T-cell (primary cell): ENCODE measurements around the gene EIF4EBP3. TPM values are rescaled to one million over a fixed set of nuclear protein-coding genes. Genes with fewer than 3 reads are reported as not detected.

Experiments
- ATAC-seq, 4 experiments: fragments of 200-7000 bp in 3 of 4; fragments of 150-1000 bp in 1 of 4; cut with Tn5 transposase; replicated peaks in 1 of 4; 1 replicate in 3 of 4; 2 replicates in 1 of 4; pipeline ENCODE4 v1.10.0; 2021; ENCODE audit warnings: moderate library complexity in 3 of 4, mild to moderate bottlenecking in 2 of 4, moderate number of reproducible peaks in 1 of 4
- CTCF ChIA-PET, 2 donors: fragments of 300-600 bp; sonication (Branson Sonifier 250); formaldehyde crosslinking; loops; one replicate each; lab custom pipeline; 2022; ENCODE audit warnings: antibody characterized with exemption in 2 of 2; lab: Charles Lee
- POLR2A ChIA-PET, 2 donors: fragments of 300-600 bp; sonication (Branson Sonifier 250); formaldehyde crosslinking; loops; one replicate each; lab custom pipeline; 2022; ENCODE audit warnings: antibody characterized with exemption in 2 of 2; lab: Charles Lee
- DNase-seq, 35 experiments: peaks; one replicate each; pipeline versions ENCODE4 v3.0.0 to v3.0.0-alpha.2; 2013 to 2023
- H3K27ac ChIP-seq: one replicate; pipeline ENCODE4 v1.5.1; 2013; ENCODE audit warnings: low read length
- H3K27me3 ChIP-seq, 2 experiments: replicated peaks in 1 of 2; 1 replicate in 1 of 2; 2 replicates in 1 of 2; pipeline versions ENCODE4 v1.6.1 to v1.7.0; 2013; ENCODE audit warnings: low read length in 1 of 2, mixed read lengths in 1 of 2; ENCODE audit not compliant: control insufficient read depth in 2 of 2, insufficient read depth in 2 of 2; ENCODE audit errors: extremely low read depth in 1 of 2
- H3K36me3 ChIP-seq, 2 donors: 1 replicate in 1 of 2; 2 replicates in 1 of 2; pipeline versions ENCODE4 v1.6.1 to v1.7.0; 2013; ENCODE audit warnings: low read length in 1 of 2; ENCODE audit not compliant: control insufficient read depth in 2 of 2, insufficient read depth in 1 of 2; ENCODE audit errors: extremely low read depth in 1 of 2
- H3K4me1 ChIP-seq, 2 experiments: 1 replicate in 1 of 2; 2 replicates in 1 of 2; pipeline versions ENCODE4 v1.6.1 to v1.7.0; 2013; ENCODE audit warnings: low read length in 2 of 2, mixed read lengths in 1 of 2; ENCODE audit not compliant: insufficient read depth in 2 of 2, control insufficient read depth in 1 of 2; ENCODE audit errors: extremely low read depth in 1 of 2
- H3K4me3 ChIP-seq, 2 donors: 1 replicate in 1 of 2; 2 replicates in 1 of 2; pipeline versions ENCODE4 v1.5.1 to v1.7.0; 2013; ENCODE audit warnings: mild to moderate bottlenecking in 2 of 2, low read length in 1 of 2, moderate library complexity in 1 of 2; ENCODE audit not compliant: control insufficient read depth in 1 of 2; ENCODE audit errors: extremely low read depth in 1 of 2
- H3K9me3 ChIP-seq: 2 replicates; pipeline ENCODE4 v1.7.0; 2013
- H3K27ac Mint-ChIP-seq, 2 donors: one replicate each; pipeline ENCODE4 v1.8.0; 2020 to 2021; ENCODE audit warnings: mild to moderate bottlenecking in 2 of 2, mixed read lengths in 2 of 2
- H3K27me3 Mint-ChIP-seq, 2 donors: one replicate each; pipeline ENCODE4 v1.8.0; 2021 to 2022; ENCODE audit warnings: mixed read lengths in 2 of 2
- H3K36me3 Mint-ChIP-seq: one replicate; pipeline ENCODE4 v1.8.0; 2021; ENCODE audit warnings: mixed read lengths
- H3K4me1 Mint-ChIP-seq, 3 donors: one replicate each; pipeline ENCODE4 v1.8.0; 2020 to 2022; ENCODE audit warnings: mixed read lengths in 3 of 3, mild to moderate bottlenecking in 1 of 3
- H3K4me3 Mint-ChIP-seq, 3 donors: one replicate each; pipeline ENCODE4 v1.8.0; 2020 to 2022; ENCODE audit warnings: mild to moderate bottlenecking in 3 of 3, mixed read lengths in 3 of 3, moderate library complexity in 3 of 3
- H3K9me3 Mint-ChIP-seq, 3 donors: one replicate each; pipeline ENCODE4 v1.8.0; 2020 to 2022; ENCODE audit warnings: mixed read lengths in 3 of 3
- WGBS: methylation state at CpG from one replicate; pipeline ENCODE4 v1.1.5; 2013; ENCODE audit warnings: missing lambda C conversion rate; ENCODE audit not compliant: insufficient coverage; 5-methylcytosine and 5-hydroxymethylcytosine counted together
- total RNA-seq, 35 experiments: library from RNA in 6 of 35; stranded (reverse) in 6 of 35; fragments of 120-200 nt in 1 of 35; gene quantifications; one replicate each; pipeline versions ENCODE4 v1.2.1 to v1.2.4 and lab custom pipeline; 2013 to 2026

EIF4EBP3 gene
- total RNA-seq: 10 to 100 TPM; 10.6 to 23.6 (median 20.4) TPM
- total RNA-seq (2013): 8.2 TPM
- 0.04 to 0.88 (median 0.29) reads per million in 29 experiments for total RNA-seq (lab: John Stamatoyannopoulos, UW)

GRCh38 chr5:140547508-140548299 lies at the start of gene EIF4EBP3:
EIF4EBP3 (plus strand) TSS chr5:140547662; CDS start chr5:140547738, 76 bp downstream.
- peak within 1 kb of the TSS; percentile 97 to 99 for H3K27ac Mint-ChIP-seq
- H3K4me1 Mint-ChIP-seq: peaks cover 30 to 41% (median 32%) of the 10 kb centered on the region in 3 donors
- ChIA-PET POLR2A (interaction anchor here (0.7 to 2.4 kb wide), 11 partner anchors 10 to 152 kb away, joined by 3 to 16 read pairs (median 6); partner anchors contain the start of genes IK (in 2 of the 2), NDUFA2 (in 2 of the 2), SRA1 (in 2 of the 2) and ANKHD1 (in 1 of the 2)), CTCF (interaction anchor here (0.7 to 2.5 kb wide), 20 partner anchors 10 to 192 kb away, joined by 3 to 13 read pairs (median 5); partner anchors contain the start of genes ANKHD1 (in 1 of the 2), APBB3 (in 1 of the 2), IK (in 1 of the 2) and NDUFA2 (in 1 of the 2))
- H3K36me3 Mint-ChIP-seq: peaks cover 26% of the 10 kb centered on the region
- DNase-seq (peak; percentile 69 to 94 (median 88)), ATAC-seq (peak; percentile 97 to 98 (median 98))
- peak within 1 kb of the TSS; percentile 73 to 77 for H3K4me3 ChIP-seq
- 2% methylated on average over 34 of the region's 52 CpGs for WGBS
- H3K4me1 ChIP-seq: peaks cover 5 to 30% of the 10 kb centered on the region in 2 experiments
- H3K9me3 ChIP-seq: no peaks in the 10 kb centered on the region
- no peaks in the 10 kb centered on the region for H3K9me3 Mint-ChIP-seq
- H3K4me3 Mint-ChIP-seq: peak within 1 kb of the TSS; percentile 88 to 89 (median 89)
- H3K36me3 ChIP-seq: peaks cover 0 to 42% of the 10 kb centered on the region in 2 donors
- H3K27me3 ChIP-seq: no peaks in the 10 kb centered on the region
- peak within 1 kb of the TSS; percentile 77 for H3K27ac ChIP-seq
- H3K27me3 Mint-ChIP-seq: no peaks in the 10 kb centered on the region

- Mint-ChIP-seq H3K27me3 (no peaks in the 10 kb centered on the region), H3K4me3 (no peak overlapping the region), H3K9me3 (no peaks in the 10 kb centered on the region), H3K4me1 (peaks cover 0 to 16% (median 10%) of the 10 kb centered on the region in 3 donors), H3K27ac (peak overlapping the region; percentile 7 to 50), H3K36me3 (peaks cover 29% of the 10 kb centered on the region)
- H3K4me3 ChIP-seq: no peak overlapping the region
- no peaks in the 10 kb centered on the region for H3K27me3 ChIP-seq
- ATAC-seq: no peak
- ChIA-PET POLR2A (no interaction called here), CTCF (interaction anchor here in 1 of 2 donors (0.7 kb wide), 1 partner anchor 157 kb away, joined by 6 read pairs; no protein-coding TSS in a partner anchor)
- no peak overlapping the region for H3K27ac ChIP-seq
- H3K36me3 ChIP-seq: peaks cover 0 to 22% of the 10 kb centered on the region in 2 donors
- H3K9me3 ChIP-seq: no peaks in the 10 kb centered on the region
- no peaks in the 10 kb centered on the region for H3K4me1 ChIP-seq
- no peak for DNase-seq
Measured at GRCh38 chr5:140497897-140498296, 49.6 kb upstream of the EIF4EBP3 start.

GRCh38 chr5:140498591-140498990 lies 48.9 kb upstream of the EIF4EBP3 start:
- DNase-seq (no peak), ATAC-seq (no peak)
- ChIA-PET POLR2A (interaction anchor here in 1 of 2 donors (0.6 kb wide), 1 partner anchor 1196 kb away, joined by 4 read pairs; no protein-coding TSS in a partner anchor), CTCF (no interaction called here)
- H3K36me3 Mint-ChIP-seq: peaks cover 29% of the 10 kb centered on the region
- no peaks in the 10 kb centered on the region for H3K27me3 ChIP-seq
- H3K27ac ChIP-seq: no peak overlapping the region
- no peaks in the 10 kb centered on the region for H3K27me3 Mint-ChIP-seq
- H3K4me3 Mint-ChIP-seq: no peak overlapping the region
- no peaks in the 10 kb centered on the region for H3K9me3 Mint-ChIP-seq
- no peak overlapping the region for H3K4me3 ChIP-seq
- peaks cover 0 to 23% of the 10 kb centered on the region in 2 donors for H3K36me3 ChIP-seq
- H3K4me1 ChIP-seq: no peaks in the 10 kb centered on the region
- H3K4me1 Mint-ChIP-seq: peaks cover 0 to 14% (median 10%) of the 10 kb centered on the region in 3 donors
- H3K9me3 ChIP-seq: no peaks in the 10 kb centered on the region
- H3K27ac Mint-ChIP-seq: no peak overlapping the region
- no CpG with 5 or more reads among the region's 1 CpG for WGBS

GRCh38 chr5:140502834-140503233 lies 44.6 kb upstream of the EIF4EBP3 start:
- peaks cover 29% of the 10 kb centered on the region for H3K36me3 Mint-ChIP-seq
- H3K4me1 Mint-ChIP-seq: peaks cover 0 to 7% (median 6%) of the 10 kb centered on the region in 3 donors
- no CpG with 5 or more reads among the region's 2 CpGs for WGBS
- no peaks in the 10 kb centered on the region for H3K27me3 Mint-ChIP-seq
- no peak overlapping the region for H3K4me3 Mint-ChIP-seq
- DNase-seq (no peak), ATAC-seq (no peak)
- Histone ChIP-seq H3K36me3 (peaks cover 0 to 32% of the 10 kb centered on the region in 2 donors), H3K4me3 (no peak overlapping the region), H3K27me3 (no peaks in the 10 kb centered on the region), H3K4me1 (no peaks in the 10 kb centered on the region), H3K9me3 (no peaks in the 10 kb centered on the region), H3K27ac (no peak overlapping the region)
- CTCF ChIA-PET: interaction anchor here in 1 of 2 donors (0.6 kb wide), 1 partner anchor 217 kb away, joined by 3 read pairs; no protein-coding TSS in a partner anchor
- POLR2A ChIA-PET: no interaction called here
- H3K27ac Mint-ChIP-seq: no peak overlapping the region
- H3K9me3 Mint-ChIP-seq: no peaks in the 10 kb centered on the region

GRCh38 chr5:140509898-140510297 lies 37.6 kb upstream of the EIF4EBP3 start:
- no peaks in the 10 kb centered on the region for H3K9me3 Mint-ChIP-seq
- Histone ChIP-seq H3K27ac (no peak overlapping the region), H3K9me3 (no peaks in the 10 kb centered on the region), H3K4me3 (no peak overlapping the region), H3K36me3 (peaks cover 14 to 80% of the 10 kb centered on the region in 2 donors), H3K27me3 (no peaks in the 10 kb centered on the region), H3K4me1 (no peaks in the 10 kb centered on the region)
- no peak for ATAC-seq
- H3K27ac Mint-ChIP-seq: no peak overlapping the region
- POLR2A ChIA-PET: no interaction called here
- no peak overlapping the region for H3K4me3 Mint-ChIP-seq
- WGBS: 100% methylated on average over 2 of the region's 4 CpGs
- peaks cover 50% of the 10 kb centered on the region for H3K36me3 Mint-ChIP-seq
- H3K27me3 Mint-ChIP-seq: no peaks in the 10 kb centered on the region
- H3K4me1 Mint-ChIP-seq: no peaks in the 10 kb centered on the region
- CTCF ChIA-PET: interaction anchor here in 1 of 2 donors (0.6 kb wide), 1 partner anchor 1403 kb away, joined by 3 read pairs; no protein-coding TSS in a partner anchor
- DNase-seq: no peak

GRCh38 chr5:140513124-140513523 lies 34.3 kb upstream of the EIF4EBP3 start:
- peaks cover 14 to 60% of the 10 kb centered on the region in 2 donors for H3K36me3 ChIP-seq
- POLR2A ChIA-PET: interaction anchor here in 1 of 2 donors (0.7 kb wide), 1 partner anchor 50 kb away, joined by 8 read pairs; no protein-coding TSS in a partner anchor

More at GRCh38 chr5:140513124-140513523, 34.3 kb upstream of the EIF4EBP3 start:
- H3K27ac ChIP-seq: no peak overlapping the region
- no peaks in the 10 kb centered on the region for H3K27me3 ChIP-seq
- CTCF ChIA-PET: no interaction called here
- WGBS: 100% methylated on average over 2 of the region's 2 CpGs
- H3K4me1 ChIP-seq: no peaks in the 10 kb centered on the region
- Mint-ChIP-seq H3K4me1 (no peaks in the 10 kb centered on the region), H3K4me3 (no peak overlapping the region), H3K9me3 (no peaks in the 10 kb centered on the region), H3K36me3 (peaks cover 43% of the 10 kb centered on the region), H3K27ac (no peak overlapping the region), H3K27me3 (no peaks in the 10 kb centered on the region)
- H3K9me3 ChIP-seq: no peaks in the 10 kb centered on the region
- DNase-seq: no peak
- H3K4me3 ChIP-seq: no peak overlapping the region
- ATAC-seq: no peak
